Esophagus (tissue), 2 donors: Measurements from ENCODE around the gene L3MBTL4. TPM values are rescaled to one million over a fixed set of nuclear protein-coding genes. Genes with fewer than 3 reads are reported as not detected.
"Not testable (repeated sequence)": the region's sequence is repeated elsewhere in the genome, so short reads cannot be mapped to it uniquely, and the experiment has no call there.

Experiments used
- H3K27ac ChIP-seq, 2 donors: one replicate each; pipeline ENCODE4 v1.5.1; 2013; ENCODE audit warnings: low read depth in 2 of 2, mild to moderate bottlenecking in 2 of 2, inconsistent platforms in 1 of 2, low read length in 1 of 2, moderate library complexity in 1 of 2
- H3K27me3 ChIP-seq, 2 donors: one replicate each; pipeline ENCODE4 v1.6.1; 2013; ENCODE audit warnings: low read length in 2 of 2, control low read depth in 1 of 2, mild to moderate bottlenecking in 1 of 2; ENCODE audit not compliant: insufficient read depth in 2 of 2, control insufficient read depth in 1 of 2
- H3K36me3 ChIP-seq, 2 donors: one replicate each; pipeline ENCODE4 v1.6.1; 2013; ENCODE audit warnings: low read length in 1 of 2; ENCODE audit not compliant: control insufficient read depth in 2 of 2, insufficient read depth in 2 of 2
- H3K4me1 ChIP-seq, 2 donors: one replicate each; pipeline ENCODE4 v1.6.1; 2013; ENCODE audit warnings: low read length in 1 of 2; ENCODE audit not compliant: control insufficient read depth in 2 of 2, insufficient read depth in 2 of 2
- H3K4me3 ChIP-seq, 2 donors: one replicate each; pipeline ENCODE4 v1.5.1; 2013; ENCODE audit warnings: low read length in 2 of 2, mild to moderate bottlenecking in 2 of 2, low read depth in 1 of 2, moderate library complexity in 1 of 2
- H3K9me3 ChIP-seq, 2 donors: one replicate each; pipeline ENCODE4 v1.6.1; 2013; ENCODE audit warnings: mild to moderate bottlenecking in 2 of 2, low read depth in 1 of 2, low read length in 1 of 2, moderate library complexity in 1 of 2; ENCODE audit not compliant: control insufficient read depth in 2 of 2, insufficient read depth in 1 of 2
- WGBS, 2 donors: extraction: QIAGEN DNeasy Blood & Tissue Kit; methylation state at CpG; one replicate each; pipeline ENCODE4 v1.1.7; 2013; 5-methylcytosine and 5-hydroxymethylcytosine counted together
- polyA plus RNA-seq, 2 donors: library from polyadenylated mRNA; stranded (reverse); fragments of 200-250 nt; gene quantifications; one replicate each; pipeline ENCODE4 v1.2.3, GENCODE V29; 2013
- donor health status: healthy with polysubstance abuse.
- donor health status: Bipolar disorder and iron deficiency.

L3MBTL4 gene
- polyA plus RNA-seq, 2 donors, result 1.8 to 2.0 TPM

DNA sequence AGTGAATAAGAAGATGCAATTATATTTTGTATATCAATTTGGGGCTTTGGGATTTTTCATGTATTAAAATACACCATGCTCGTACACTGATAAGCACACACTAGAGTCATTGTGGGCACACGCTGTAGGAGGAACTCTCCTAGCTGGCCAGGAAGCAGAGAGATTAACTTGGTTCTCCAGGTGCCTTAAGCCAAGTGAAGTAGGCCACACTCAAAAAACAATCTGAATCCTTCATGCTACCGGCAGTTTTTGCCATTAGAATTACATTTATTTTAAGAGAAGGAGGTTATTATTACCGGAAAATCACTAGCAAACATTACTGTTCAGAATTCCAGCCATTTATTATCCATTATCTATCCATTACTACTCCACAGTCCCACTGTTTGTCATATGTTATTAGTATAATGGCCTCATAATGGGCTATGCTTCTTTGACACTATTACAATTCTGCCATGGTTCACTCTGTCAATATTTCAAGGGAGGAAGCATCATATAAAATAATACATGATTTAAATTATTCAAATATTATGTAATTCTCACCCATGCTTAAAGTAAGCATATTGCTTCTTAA is 214.4 kb downstream of the L3MBTL4 start:
- Histone ChIP-seq H3K4me3 (no peak overlapping the region), H3K36me3 (no peaks in the 10 kb centered on the region), H3K9me3 (no peaks in the 10 kb centered on the region), H3K27me3 (no peaks in the 10 kb centered on the region), H3K27ac (no peak overlapping the region), H3K4me1 (peaks cover 0 to 4% of the 10 kb centered on the region in 2 donors)
- WGBS, 2 donors, result 80 to 82% methylated on average over 4 of the region's 4 CpGs

- Histone ChIP-seq H3K27me3 (no peaks in the 10 kb centered on the region), H3K9me3 (no peaks in the 10 kb centered on the region), H3K4me1 (peaks cover 0 to 4% of the 10 kb centered on the region in 2 donors), H3K36me3 (no peaks in the 10 kb centered on the region), H3K4me3 (no peak overlapping the region), H3K27ac (no peak overlapping the region)
- WGBS, 2 donors, result 72 to 75% methylated on average over 1 of the region's 1 CpG
These were observed 214.9 kb downstream of the L3MBTL4 start for GRCh38 chr18:6199777-6200176.

DNA sequence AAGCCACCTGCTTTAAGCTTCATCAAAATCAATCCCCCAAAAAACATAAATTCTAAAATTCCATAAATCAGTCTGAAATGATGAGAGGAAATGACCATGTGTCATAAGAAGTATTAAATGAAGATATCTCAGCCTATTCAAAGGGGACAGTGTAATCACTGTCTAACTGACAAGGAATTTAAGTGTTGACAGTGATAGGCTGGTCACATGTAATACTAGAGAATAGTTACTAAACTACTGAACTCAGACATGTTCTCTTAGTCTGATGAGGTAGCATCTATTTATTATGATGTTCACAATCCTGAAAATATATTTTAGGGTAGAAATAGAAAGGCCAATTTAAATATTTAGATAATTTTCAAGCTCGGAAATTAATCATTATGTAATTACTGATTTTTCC is 216.1 kb downstream of the L3MBTL4 start:
- 82 to 85% methylated on average over 1 of the region's 1 CpG for WGBS, 2 donors
- Histone ChIP-seq H3K27ac (no peak overlapping the region), H3K27me3 (no peaks in the 10 kb centered on the region)

GRCh38 chr18:6194640-6195039 is 220.1 kb downstream of the L3MBTL4 start:
- Histone ChIP-seq H3K27ac (no peak overlapping the region), H3K36me3 (peaks cover 0 to 2% of the 10 kb centered on the region in 2 donors)

More for the DNA sequence above, 216.1 kb downstream of the L3MBTL4 start:
- no peaks in the 10 kb centered on the region for H3K9me3 ChIP-seq
- peaks cover 0 to 4% of the 10 kb centered on the region in 2 donors for H3K4me1 ChIP-seq
- no peak overlapping the region for H3K4me3 ChIP-seq
- no peaks in the 10 kb centered on the region for H3K36me3 ChIP-seq

GRCh38 chr18:6185782-6186181 is 228.9 kb downstream of the L3MBTL4 start:
- 95 to 97% methylated on average over 3 of the region's 3 CpGs for WGBS, 2 donors
- H3K36me3 ChIP-seq, H3K27me3 ChIP-seq, H3K9me3 ChIP-seq, H3K4me1 ChIP-seq, H3K4me3 ChIP-seq, H3K27ac ChIP-seq: not testable (repeated sequence)

More at GRCh38 chr18:6194640-6195039, 220.1 kb downstream of the L3MBTL4 start:
- Histone ChIP-seq H3K4me3 (no peak overlapping the region), H3K9me3 (peaks cover 0 to 4% of the 10 kb centered on the region in 2 donors), H3K4me1 (no peaks in the 10 kb centered on the region), H3K27me3 (no peaks in the 10 kb centered on the region)
- 76 to 84% methylated on average over 2 of the region's 2 CpGs for WGBS, 2 donors

GRCh38 chr18:6174983-6175745 is 239.5 kb downstream of the L3MBTL4 start:
- H3K4me3 ChIP-seq, result no peak overlapping the region
- H3K4me1 ChIP-seq, result no peaks in the 10 kb centered on the region
- no peak overlapping the region for H3K27ac ChIP-seq
- H3K27me3 ChIP-seq, result no peaks in the 10 kb centered on the region
- H3K9me3 ChIP-seq, result peaks cover 0 to 2% of the 10 kb centered on the region in 2 donors
- H3K36me3 ChIP-seq, result peaks cover 2 to 3% of the 10 kb centered on the region in 2 donors
- WGBS, 2 donors, result 89 to 91% methylated on average over 8 of the region's 8 CpGs

DNA sequence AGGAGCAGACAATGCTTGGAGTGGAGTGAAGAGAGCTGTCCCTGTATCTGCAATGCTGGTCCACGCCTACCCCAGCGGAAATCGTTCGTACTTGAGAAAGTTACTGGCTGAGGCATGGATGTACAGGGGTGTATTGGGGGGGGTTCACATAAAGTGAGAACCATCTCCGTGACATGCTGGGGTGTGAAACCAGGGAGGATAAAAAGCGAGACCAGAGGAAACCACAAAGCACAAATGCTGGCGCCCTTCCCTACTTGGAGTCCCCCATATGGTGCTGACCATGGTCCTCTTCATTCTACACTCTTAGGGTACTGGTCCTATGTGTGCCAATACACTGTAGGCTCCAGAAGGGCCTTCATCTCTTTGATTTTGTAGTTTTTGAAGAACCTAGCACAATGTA is 244.1 kb downstream of the L3MBTL4 start:
- H3K36me3 ChIP-seq, result peaks cover 2 to 3% of the 10 kb centered on the region in 2 donors
- no peaks in the 10 kb centered on the region for H3K27me3 ChIP-seq
- 90 to 94% methylated on average over 7 of the region's 7 CpGs for WGBS, 2 donors
- H3K9me3 ChIP-seq, result peaks cover 0 to 2% of the 10 kb centered on the region in 2 donors
- H3K4me1 ChIP-seq, result no peaks in the 10 kb centered on the region
- H3K4me3 ChIP-seq, result no peak overlapping the region
- no peak overlapping the region for H3K27ac ChIP-seq

- no peaks in the 10 kb centered on the region for H3K27me3 ChIP-seq
- no peaks in the 10 kb centered on the region for H3K4me1 ChIP-seq
- H3K27ac ChIP-seq, result no peak overlapping the region
- no peaks in the 10 kb centered on the region for H3K36me3 ChIP-seq
- WGBS, 2 donors, result 90 to 94% methylated on average over 4 of the region's 4 CpGs
- H3K4me3 ChIP-seq, result no peak overlapping the region
- H3K9me3 ChIP-seq, result peaks cover 0 to 3% of the 10 kb centered on the region in 2 donors
These were observed 253.2 kb downstream of the L3MBTL4 start for GRCh38 chr18:6161549-6161948.

- 92 to 95% methylated on average over 7 of the region's 7 CpGs for WGBS, 2 donors
- no peak overlapping the region for H3K4me3 ChIP-seq
- no peaks in the 10 kb centered on the region for H3K27me3 ChIP-seq
- no peaks in the 10 kb centered on the region for H3K4me1 ChIP-seq
- no peaks in the 10 kb centered on the region for H3K36me3 ChIP-seq
- H3K27ac ChIP-seq, result no peak overlapping the region
- peaks cover 0 to 3% of the 10 kb centered on the region in 2 donors for H3K9me3 ChIP-seq
These were observed 255.3 kb downstream of the L3MBTL4 start for GRCh38 chr18:6159426-6159825.

- no peaks in the 10 kb centered on the region for H3K9me3 ChIP-seq
- H3K27me3 ChIP-seq, result no peaks in the 10 kb centered on the region
- no peak overlapping the region for H3K27ac ChIP-seq
- no peaks in the 10 kb centered on the region for H3K36me3 ChIP-seq
- H3K4me3 ChIP-seq, result no peak overlapping the region
- no peaks in the 10 kb centered on the region for H3K4me1 ChIP-seq
- 85 to 92% methylated on average over 3 of the region's 3 CpGs for WGBS, 2 donors
These were observed 255.8 kb downstream of the L3MBTL4 start for GRCh38 chr18:6158958-6159357.
